ENCODE measurements around the gene BRD7. TPM values are rescaled to one million over a fixed set of nuclear protein-coding genes. Genes with fewer than 3 reads are reported as not detected.

BRD7 gene
- total and polyA plus RNA-seq, 10 of the 15 experiments (the other 5 are each of a cell fraction or from before 2014, with no cell fraction given): 16.9 to 74.7 (median 52.0) TPM

DNA sequence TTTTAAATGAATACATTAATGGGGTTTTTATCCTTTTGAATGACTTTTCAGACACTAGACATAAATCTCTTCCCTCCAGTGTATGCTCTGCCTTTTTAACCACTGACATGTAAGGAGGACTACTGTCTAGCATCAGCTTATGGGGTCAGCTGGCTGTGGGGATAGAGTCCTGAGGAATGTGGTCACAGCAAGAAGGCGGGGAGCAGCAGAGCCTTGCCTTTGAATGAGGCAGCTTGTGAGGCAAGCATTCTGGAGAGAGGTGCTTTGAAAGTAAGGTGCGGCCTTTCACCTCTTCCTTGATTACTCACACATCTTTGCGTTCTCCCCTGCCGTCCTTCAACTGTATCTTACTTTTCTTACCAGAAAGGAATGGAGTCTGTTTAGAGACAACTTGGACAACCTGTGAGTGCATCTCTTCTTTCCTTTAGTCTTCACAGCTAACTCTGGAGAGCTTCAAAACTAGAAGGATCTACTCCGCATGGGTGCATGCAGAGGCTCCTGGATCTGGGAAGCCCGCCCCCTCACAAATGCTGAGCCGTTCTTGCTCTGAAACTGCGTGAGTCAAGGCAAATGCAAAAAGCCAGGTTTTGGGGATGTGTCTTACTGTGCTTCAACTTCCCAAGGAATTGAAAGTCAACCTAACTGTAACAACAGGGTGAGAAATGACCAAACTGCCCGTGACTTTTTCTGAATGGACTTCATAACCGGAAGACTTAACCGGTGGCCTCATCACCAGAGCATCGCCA lies 52.5 kb downstream of the BRD7 start:
- no peaks in the 10 kb centered on the region for H3K79me2 ChIP-seq (ENCODE audit: control insufficient read depth, insufficient read depth, low read length)
- POLR2A ChIA-PET: no interaction called here
- FAIRE-seq (no peak), ATAC-seq (no peak), DNase-seq (ENCODE audit: low read depth, low spot score) (no peak)
- no peak for TF ChIP-seq RFX5 (IDR thresholded peaks at IDR 0.05; ENCODE audit: low read depth, low read length)
- no peak for TF ChIP-seq MYC (IDR thresholded peaks at IDR 0.05; ENCODE audit: insufficient read depth, insufficient read length, insufficient replicate concordance, low read length, severe bottlenecking)
- TF ChIP-seq SMAD1 (IDR thresholded peaks at IDR 0.05; ENCODE audit: low read depth, partially characterized antibody): no peak
- TF ChIP-seq, protein P1, sequence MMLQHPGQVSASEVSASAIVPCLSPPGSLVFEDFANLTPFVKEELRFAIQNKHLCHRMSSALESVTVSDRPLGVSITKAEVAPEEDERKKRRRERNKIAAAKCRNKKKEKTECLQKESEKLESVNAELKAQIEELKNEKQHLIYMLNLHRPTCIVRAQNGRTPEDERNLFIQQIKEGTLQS (IDR thresholded peaks at IDR 0.05; ENCODE audit: borderline replicate concordance, extremely low read depth, low read depth, low read length): no peak
- no peak for TF ChIP-seq NFYA (IDR thresholded peaks at IDR 0.05; ENCODE audit: borderline replicate concordance, low read depth, low read length)
- no peak for TF ChIP-seq MXI1 (IDR thresholded peaks at IDR 0.05; ENCODE audit: low read depth, low read length)
- TF ChIP-seq, protein P2, sequence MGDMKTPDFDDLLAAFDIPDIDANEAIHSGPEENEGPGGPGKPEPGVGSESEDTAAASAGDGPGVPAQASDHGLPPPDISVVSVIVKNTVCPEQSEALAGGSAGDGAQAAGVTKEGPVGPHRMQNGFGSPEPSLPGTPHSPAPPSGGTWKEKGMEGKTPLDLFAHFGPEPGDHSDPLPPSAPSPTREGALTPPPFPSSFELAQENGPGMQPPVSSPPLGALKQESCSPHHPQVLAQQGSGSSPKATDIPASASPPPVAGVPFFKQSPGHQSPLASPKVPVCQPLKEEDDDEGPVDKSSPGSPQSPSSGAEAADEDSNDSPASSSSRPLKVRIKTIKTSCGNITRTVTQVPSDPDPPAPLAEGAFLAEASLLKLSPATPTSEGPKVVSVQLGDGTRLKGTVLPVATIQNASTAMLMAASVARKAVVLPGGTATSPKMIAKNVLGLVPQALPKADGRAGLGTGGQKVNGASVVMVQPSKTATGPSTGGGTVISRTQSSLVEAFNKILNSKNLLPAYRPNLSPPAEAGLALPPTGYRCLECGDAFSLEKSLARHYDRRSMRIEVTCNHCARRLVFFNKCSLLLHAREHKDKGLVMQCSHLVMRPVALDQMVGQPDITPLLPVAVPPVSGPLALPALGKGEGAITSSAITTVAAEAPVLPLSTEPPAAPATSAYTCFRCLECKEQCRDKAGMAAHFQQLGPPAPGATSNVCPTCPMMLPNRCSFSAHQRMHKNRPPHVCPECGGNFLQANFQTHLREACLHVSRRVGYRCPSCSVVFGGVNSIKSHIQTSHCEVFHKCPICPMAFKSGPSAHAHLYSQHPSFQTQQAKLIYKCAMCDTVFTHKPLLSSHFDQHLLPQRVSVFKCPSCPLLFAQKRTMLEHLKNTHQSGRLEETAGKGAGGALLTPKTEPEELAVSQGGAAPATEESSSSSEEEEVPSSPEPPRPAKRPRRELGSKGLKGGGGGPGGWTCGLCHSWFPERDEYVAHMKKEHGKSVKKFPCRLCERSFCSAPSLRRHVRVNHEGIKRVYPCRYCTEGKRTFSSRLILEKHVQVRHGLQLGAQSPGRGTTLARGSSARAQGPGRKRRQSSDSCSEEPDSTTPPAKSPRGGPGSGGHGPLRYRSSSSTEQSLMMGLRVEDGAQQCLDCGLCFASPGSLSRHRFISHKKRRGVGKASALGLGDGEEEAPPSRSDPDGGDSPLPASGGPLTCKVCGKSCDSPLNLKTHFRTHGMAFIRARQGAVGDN (IDR thresholded peaks at IDR 0.05): no peak
- TF ChIP-seq CHD1 (IDR thresholded peaks at IDR 0.05; ENCODE audit: low read depth, low read length): no peak
- TF ChIP-seq WRNIP1 (IDR thresholded peaks at IDR 0.05; ENCODE audit: borderline replicate concordance, low read depth, low read length): no peak
- no peak for TF ChIP-seq IRF4 (IDR thresholded peaks at IDR 0.05; ENCODE audit: low read depth, low read length)
- TF ChIP-seq KAT2A (conservative IDR thresholded peaks at IDR 0.05; ENCODE audit: control insufficient read depth, low read depth, low read length): no peak
- H3K9ac ChIP-seq (ENCODE audit: control insufficient read depth, insufficient read depth, low read length): no peak overlapping the region
- WGBS (ENCODE audit: insufficient coverage, insufficient replicate concordance, low lambda C conversion rate, missing lambda C conversion rate): 96% methylated on average over 12 of the region's 12 CpGs
- H3K27me3 ChIP-seq (replicated peaks in 1 of 2; ENCODE audit: control insufficient read depth in 2 of 2, insufficient read depth in 2 of 2, low read length in 1 of 2): no peaks in the 10 kb centered on the region
- no peak overlapping the region for H3K4me3 ChIP-seq
- CTCF ChIA-PET: no interaction called here
- intact Hi-C loops (cut with micrococcal nuclease; ENCODE audit: unreplicated experiment): no loop called here
- RAD21 ChIA-PET (ENCODE audit: unreplicated experiment): interaction anchor here (1.0 kb wide), 1 partner anchor 38 kb away, joined by 3 read pairs; no protein-coding TSS in a partner anchor
- no peak overlapping the region for H3K27ac ChIP-seq (ENCODE audit: control insufficient read depth, insufficient read depth)
- H2AFZ ChIP-seq (ENCODE audit: control insufficient read depth, low read depth, low read length): no peak overlapping the region
- H3K4me2 ChIP-seq (ENCODE audit: control insufficient read depth, insufficient read depth): no peak overlapping the region
- H3K9me3 ChIP-seq (replicated peaks; ENCODE audit: control insufficient read depth, insufficient read depth, low read length): no peaks in the 10 kb centered on the region
- SMC1A ChIA-PET (ENCODE audit: uncharacterized antibody, unreplicated experiment): no interaction called here
- peaks cover 33 to 45% of the 10 kb centered on the region in 2 experiments for H3K36me3 ChIP-seq (ENCODE audit: control insufficient read depth in 2 of 2, insufficient read depth in 2 of 2, low read length in 1 of 2)
- H4K20me1 ChIP-seq (ENCODE audit: control insufficient read depth, insufficient read depth): no peaks in the 10 kb centered on the region
- no peaks in the 10 kb centered on the region for H3K4me1 ChIP-seq (ENCODE audit: control insufficient read depth, insufficient read depth, low read length)
- BruUV-seq (replicated peaks): no TSS peak
- in situ Hi-C loops (cut with MboI): no loop called here

All from GM12878 (cell line).